GM23338 (cell line): ENCODE data around the gene CDK5R2. TPM values are rescaled to one million over a fixed set of nuclear protein-coding genes. Genes with fewer than 3 reads are reported as not detected.

ENCODE experiments used
- ATAC-seq: fragments of 200-7000 bp; cut with Tn5 transposase; 3 replicates; pipeline ENCODE4 v1.9.1; 2020
- DNase-seq: peaks from one replicate; pipeline ENCODE4 v3.0.0-alpha.2; 2015; ENCODE audit warnings: low spot score
- H2AFZ ChIP-seq: fragments of 200-600 bp; sonication (generic); 2 replicates; pipeline ENCODE4 v1.8.0; 2016; ENCODE audit warnings: antibody characterized with exemption, mild to moderate bottlenecking, moderate library complexity
- H3F3A ChIP-seq: fragments of 200-600 bp; sonication (generic); replicated peaks from 2 replicates; pipeline ENCODE4 v1.8.0; 2017; ENCODE audit warnings: antibody characterized with exemption, mixed run types, low read depth
- H3K27ac ChIP-seq: fragments of 200-600 bp; sonication (generic); 2 replicates; pipeline ENCODE4 v1.6.1; 2016; ENCODE audit warnings: low read depth
- H3K27me3 ChIP-seq: fragments of 200-600 bp; sonication (generic); 2 replicates; pipeline ENCODE4 v1.8.0; 2016; ENCODE audit warnings: mild to moderate bottlenecking, mixed run types, moderate library complexity; ENCODE audit not compliant: insufficient read depth
- H3K36me3 ChIP-seq: fragments of 200-600 bp; sonication (generic); 2 replicates; pipeline ENCODE4 v1.8.0; 2016; ENCODE audit warnings: mild to moderate bottlenecking; ENCODE audit not compliant: insufficient read depth
- H3K4me1 ChIP-seq: fragments of 200-600 bp; sonication (generic); 2 replicates; pipeline ENCODE4 v1.8.0; 2016; ENCODE audit warnings: mild to moderate bottlenecking, moderate library complexity; ENCODE audit not compliant: insufficient read depth
- H3K4me2 ChIP-seq: fragments of 200-600 bp; sonication (generic); 2 replicates; pipeline ENCODE4 v1.7.1; 2017; ENCODE audit warnings: mixed run types
- H3K4me3 ChIP-seq: fragments of 200-600 bp; sonication (generic); 2 replicates; pipeline ENCODE4 v1.6.1; 2016; ENCODE audit warnings: mixed run types
- H3K79me2 ChIP-seq: fragments of 200-600 bp; sonication (generic); replicated peaks from 2 replicates; pipeline ENCODE4 v1.8.0; 2017; ENCODE audit warnings: mild to moderate bottlenecking; ENCODE audit not compliant: insufficient read depth
- H3K9me2 ChIP-seq: fragments of 200-600 bp; sonication (generic); 2 replicates; pipeline ENCODE4 v1.8.0; 2017; ENCODE audit not compliant: insufficient read depth
- H4K20me1 ChIP-seq: fragments of 200-600 bp; sonication (generic); replicated peaks from 2 replicates; pipeline ENCODE4 v1.8.0; 2017; ENCODE audit warnings: mild to moderate bottlenecking; ENCODE audit not compliant: insufficient read depth
- H3K27ac Mint-ChIP-seq: 2 replicates; pipeline ENCODE4 v1.8.0; 2020; ENCODE audit warnings: inconsistent platforms, mild to moderate bottlenecking, moderate library complexity, mixed read lengths
- H3K27me3 Mint-ChIP-seq: 3 replicates; pipeline ENCODE4 v1.8.0; 2022; ENCODE audit warnings: low read depth, mild to moderate bottlenecking, moderate library complexity, mixed read lengths, inconsistent platforms; ENCODE audit not compliant: insufficient read depth, poor library complexity
- H3K36me3 Mint-ChIP-seq: 3 replicates; pipeline ENCODE4 v1.8.0; 2021; ENCODE audit warnings: low read depth, mild to moderate bottlenecking, inconsistent platforms, moderate library complexity, mixed read lengths
- H3K4me1 Mint-ChIP-seq: 3 replicates; pipeline ENCODE4 v1.8.0; 2020; ENCODE audit warnings: mild to moderate bottlenecking, inconsistent platforms, mixed read lengths
- H3K4me3 Mint-ChIP-seq: 3 replicates; pipeline ENCODE4 v1.8.0; 2021; ENCODE audit warnings: moderate library complexity, mild to moderate bottlenecking, inconsistent platforms, mixed read lengths
- H3K9me3 Mint-ChIP-seq: 3 replicates; pipeline ENCODE4 v1.8.0; 2020; ENCODE audit warnings: moderate library complexity, mild to moderate bottlenecking, inconsistent platforms, mixed read lengths
- CREB1 ChIP-seq: fragments of 250-450 bp; sonication (Bioruptor Pico); IDR thresholded peaks from 2 replicates; pipeline ENCODE4 v1.5.0; 2020; ENCODE audit warnings: low read depth, mild to moderate bottlenecking, moderate library complexity
- EZH2 ChIP-seq: fragments of 200-600 bp; sonication (generic); IDR thresholded peaks from one replicate; pipeline ENCODE4 v1.8.0; 2017; ENCODE audit warnings: antibody characterized with exemption, mild to moderate bottlenecking, low read depth; ENCODE audit not compliant: unreplicated experiment
- EZH2phosphoT487 ChIP-seq: fragments of 200-600 bp; sonication (generic); IDR thresholded peaks from one replicate; pipeline ENCODE4 v1.8.1; 2018; ENCODE audit warnings: antibody characterized with exemption; ENCODE audit not compliant: unreplicated experiment
- JUNB ChIP-seq: IDR thresholded peaks from one replicate; pipeline ENCODE4 v1.6.1; 2016; ENCODE audit warnings: antibody characterized with exemption; ENCODE audit not compliant: unreplicated experiment
- NANOG ChIP-seq: IDR thresholded peaks from 2 replicates; pipeline ENCODE4 v1.6.1; 2016; ENCODE audit warnings: antibody characterized with exemption, borderline replicate concordance
- POLR2AphosphoS5 ChIP-seq: IDR thresholded peaks from 2 replicates; pipeline ENCODE4 v1.6.1; 2016; ENCODE audit warnings: antibody characterized with exemption, low read depth
- STAT1 ChIP-seq: IDR thresholded peaks from one replicate; pipeline ENCODE4 v1.6.1; 2016; ENCODE audit warnings: antibody characterized with exemption; ENCODE audit not compliant: unreplicated experiment
- ZNF114 ChIP-seq: fragments of 250-450 bp; sonication (Bioruptor Pico); IDR thresholded peaks from 2 replicates; pipeline ENCODE4 v1.5.0; 2020; ENCODE audit warnings: mild to moderate bottlenecking, moderate library complexity
- ZNF331 ChIP-seq: fragments of 250-450 bp; sonication (Bioruptor Pico); IDR thresholded peaks from 2 replicates; pipeline ENCODE4 v1.5.0; 2020; ENCODE audit warnings: low read depth, mild to moderate bottlenecking, moderate library complexity
- polyA plus RNA-seq: library from polyadenylated mRNA; unstranded; fragments of >200 nt; fragmentation: Nextera tagmentation; extraction: Ambion mirVana; gene quantifications from 2 replicates; pipeline ENCODE4 v1.2.1, GENCODE V29; 2016
- total RNA-seq: library from RNA; depleted of rRNA; stranded (reverse); fragments of >200 nt; shearing (Covaris generic); gene quantifications from 2 replicates; pipeline ENCODE4 v1.2.3, GENCODE V29; 2014
- TF ChIP-seq, protein P1 (sequence below): IDR thresholded peaks from 2 replicates; pipeline ENCODE4 v1.6.1; 2016; ENCODE audit warnings: antibody characterized with exemption
- TF ChIP-seq, protein P2 (sequence below), 2 experiments: fragments of 200-600 bp in 1 of 2; sonication (generic) in 1 of 2; conservative IDR thresholded peaks; 2 replicates each; pipeline versions ENCODE4 v1.5.1 to v1.6.1; 2016 to 2017; ENCODE audit warnings: antibody characterized with exemption in 2 of 2, low read depth in 2 of 2, mild to moderate bottlenecking in 2 of 2, moderate library complexity in 1 of 2
- TF ChIP-seq, protein P3 (sequence below): IDR thresholded peaks from one replicate; pipeline ENCODE4 v1.6.1; 2018; ENCODE audit warnings: antibody characterized with exemption; ENCODE audit not compliant: unreplicated experiment

The CDK5R2 gene
- total and polyA plus RNA-seq, 2 experiments from 2014 or later, result 0.56 TPM; not detected in 1

DNA sequence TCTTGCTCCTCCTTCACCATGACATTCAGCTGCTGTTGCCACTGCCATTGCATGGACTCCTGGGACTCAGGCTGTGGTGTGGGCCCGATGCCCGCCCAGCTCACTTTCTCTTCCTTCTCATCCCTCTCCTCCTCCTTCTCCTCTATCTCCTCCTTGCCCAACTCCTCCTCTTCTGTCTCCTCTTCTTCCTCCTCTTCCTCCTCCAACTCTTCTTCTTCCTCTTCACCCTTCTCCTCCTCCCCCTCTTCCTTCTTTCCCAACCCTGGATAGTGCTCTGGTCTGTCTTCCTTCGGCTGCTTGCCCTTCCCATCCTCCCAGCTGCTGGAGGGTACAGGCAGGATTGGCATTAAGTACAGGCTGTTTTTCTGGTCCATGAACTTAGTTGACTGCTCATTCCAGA is 44.5 kb downstream of the CDK5R2 start (continued):
- TF ChIP-seq POLR2AphosphoS5 (no peak), ZNF114 (CRISPR knock-in tag) (no peak)
- TF ChIP-seq, protein P1, sequence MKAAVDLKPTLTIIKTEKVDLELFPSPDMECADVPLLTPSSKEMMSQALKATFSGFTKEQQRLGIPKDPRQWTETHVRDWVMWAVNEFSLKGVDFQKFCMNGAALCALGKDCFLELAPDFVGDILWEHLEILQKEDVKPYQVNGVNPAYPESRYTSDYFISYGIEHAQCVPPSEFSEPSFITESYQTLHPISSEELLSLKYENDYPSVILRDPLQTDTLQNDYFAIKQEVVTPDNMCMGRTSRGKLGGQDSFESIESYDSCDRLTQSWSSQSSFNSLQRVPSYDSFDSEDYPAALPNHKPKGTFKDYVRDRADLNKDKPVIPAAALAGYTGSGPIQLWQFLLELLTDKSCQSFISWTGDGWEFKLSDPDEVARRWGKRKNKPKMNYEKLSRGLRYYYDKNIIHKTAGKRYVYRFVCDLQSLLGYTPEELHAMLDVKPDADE, result no peak

DNA sequence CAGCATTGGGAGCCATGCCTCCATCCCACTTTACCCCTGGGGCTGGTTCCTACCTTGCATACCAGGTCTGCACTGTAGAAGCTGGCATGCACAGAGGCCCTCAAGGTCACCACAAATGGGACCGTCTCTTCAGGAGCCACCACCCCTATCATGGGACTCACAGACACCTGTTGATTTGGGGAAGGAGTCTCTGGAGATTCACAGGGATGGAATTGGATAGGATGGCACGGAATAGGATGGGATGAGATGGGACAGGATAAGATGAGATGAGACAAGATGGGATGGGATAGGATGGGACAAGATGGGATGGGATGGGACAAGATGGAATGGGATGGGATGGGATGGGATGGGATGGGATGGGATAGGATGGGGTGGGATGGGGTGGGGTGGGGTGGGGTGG is 49.8 kb downstream of the CDK5R2 start:
- no peak overlapping the region for H3K4me3 Mint-ChIP-seq
- no peaks in the 10 kb centered on the region for H3K4me1 ChIP-seq
- H3K36me3 Mint-ChIP-seq, result no peaks in the 10 kb centered on the region
- no peaks in the 10 kb centered on the region for H3K79me2 ChIP-seq
- H3K9me2 ChIP-seq, result no peaks in the 10 kb centered on the region
- no peak overlapping the region for H3K27ac ChIP-seq
- no peaks in the 10 kb centered on the region for H3K4me1 Mint-ChIP-seq
- H3K9me3 Mint-ChIP-seq, result no peaks in the 10 kb centered on the region; the same call in 1 of the 3 replicates
- no peak overlapping the region for H3K4me3 ChIP-seq
- no peak overlapping the region for H3K27ac Mint-ChIP-seq
- DNase-seq (no peak), ATAC-seq (no peak)
- no peak overlapping the region for H2AFZ ChIP-seq
- peaks cover 21% of the 10 kb centered on the region for H3K27me3 Mint-ChIP-seq
- no peaks in the 10 kb centered on the region for H4K20me1 ChIP-seq
- H3K4me2 ChIP-seq, result no peak overlapping the region
- H3K36me3 ChIP-seq, result no peaks in the 10 kb centered on the region
- H3F3A ChIP-seq, result no peaks in the 10 kb centered on the region
- peaks cover 33% of the 10 kb centered on the region for H3K27me3 ChIP-seq
- TF ChIP-seq ZNF331 (CRISPR knock-in tag), result no peak
- TF ChIP-seq NANOG, result no peak
- no peak for TF ChIP-seq STAT1
- TF ChIP-seq, protein P2, sequence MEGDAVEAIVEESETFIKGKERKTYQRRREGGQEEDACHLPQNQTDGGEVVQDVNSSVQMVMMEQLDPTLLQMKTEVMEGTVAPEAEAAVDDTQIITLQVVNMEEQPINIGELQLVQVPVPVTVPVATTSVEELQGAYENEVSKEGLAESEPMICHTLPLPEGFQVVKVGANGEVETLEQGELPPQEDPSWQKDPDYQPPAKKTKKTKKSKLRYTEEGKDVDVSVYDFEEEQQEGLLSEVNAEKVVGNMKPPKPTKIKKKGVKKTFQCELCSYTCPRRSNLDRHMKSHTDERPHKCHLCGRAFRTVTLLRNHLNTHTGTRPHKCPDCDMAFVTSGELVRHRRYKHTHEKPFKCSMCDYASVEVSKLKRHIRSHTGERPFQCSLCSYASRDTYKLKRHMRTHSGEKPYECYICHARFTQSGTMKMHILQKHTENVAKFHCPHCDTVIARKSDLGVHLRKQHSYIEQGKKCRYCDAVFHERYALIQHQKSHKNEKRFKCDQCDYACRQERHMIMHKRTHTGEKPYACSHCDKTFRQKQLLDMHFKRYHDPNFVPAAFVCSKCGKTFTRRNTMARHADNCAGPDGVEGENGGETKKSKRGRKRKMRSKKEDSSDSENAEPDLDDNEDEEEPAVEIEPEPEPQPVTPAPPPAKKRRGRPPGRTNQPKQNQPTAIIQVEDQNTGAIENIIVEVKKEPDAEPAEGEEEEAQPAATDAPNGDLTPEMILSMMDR (conservative IDR thresholded peaks at IDR 0.05; ENCODE audit: low read depth in 2 of 2), result no peak
- TF ChIP-seq CREB1 (CRISPR knock-in tag), result no peak
- TF ChIP-seq, protein P3, sequence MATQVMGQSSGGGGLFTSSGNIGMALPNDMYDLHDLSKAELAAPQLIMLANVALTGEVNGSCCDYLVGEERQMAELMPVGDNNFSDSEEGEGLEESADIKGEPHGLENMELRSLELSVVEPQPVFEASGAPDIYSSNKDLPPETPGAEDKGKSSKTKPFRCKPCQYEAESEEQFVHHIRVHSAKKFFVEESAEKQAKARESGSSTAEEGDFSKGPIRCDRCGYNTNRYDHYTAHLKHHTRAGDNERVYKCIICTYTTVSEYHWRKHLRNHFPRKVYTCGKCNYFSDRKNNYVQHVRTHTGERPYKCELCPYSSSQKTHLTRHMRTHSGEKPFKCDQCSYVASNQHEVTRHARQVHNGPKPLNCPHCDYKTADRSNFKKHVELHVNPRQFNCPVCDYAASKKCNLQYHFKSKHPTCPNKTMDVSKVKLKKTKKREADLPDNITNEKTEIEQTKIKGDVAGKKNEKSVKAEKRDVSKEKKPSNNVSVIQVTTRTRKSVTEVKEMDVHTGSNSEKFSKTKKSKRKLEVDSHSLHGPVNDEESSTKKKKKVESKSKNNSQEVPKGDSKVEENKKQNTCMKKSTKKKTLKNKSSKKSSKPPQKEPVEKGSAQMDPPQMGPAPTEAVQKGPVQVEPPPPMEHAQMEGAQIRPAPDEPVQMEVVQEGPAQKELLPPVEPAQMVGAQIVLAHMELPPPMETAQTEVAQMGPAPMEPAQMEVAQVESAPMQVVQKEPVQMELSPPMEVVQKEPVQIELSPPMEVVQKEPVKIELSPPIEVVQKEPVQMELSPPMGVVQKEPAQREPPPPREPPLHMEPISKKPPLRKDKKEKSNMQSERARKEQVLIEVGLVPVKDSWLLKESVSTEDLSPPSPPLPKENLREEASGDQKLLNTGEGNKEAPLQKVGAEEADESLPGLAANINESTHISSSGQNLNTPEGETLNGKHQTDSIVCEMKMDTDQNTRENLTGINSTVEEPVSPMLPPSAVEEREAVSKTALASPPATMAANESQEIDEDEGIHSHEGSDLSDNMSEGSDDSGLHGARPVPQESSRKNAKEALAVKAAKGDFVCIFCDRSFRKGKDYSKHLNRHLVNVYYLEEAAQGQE, result no peak
- no peak for TF ChIP-seq EZH2
- TF ChIP-seq JUNB, result no peak
- TF ChIP-seq, protein P1, result no peak
- no peak for TF ChIP-seq EZH2phosphoT487
- no peak for TF ChIP-seq ZNF114 (CRISPR knock-in tag)
- TF ChIP-seq POLR2AphosphoS5, result no peak
